Stimulated activated CD8-positive, alpha-beta memory T cell treated with anti-CD3 and anti-CD28 coated beads, Interleukin-15, amount 100 ng/mL, for 24 hours (primary cell): ENCODE measurements around the gene SETBP1.
"Not testable (repeated sequence)": the region's sequence is repeated elsewhere in the genome, so short reads cannot be mapped to it uniquely, and the experiment has no call there.

Experiments
- DNase-seq: peaks from one replicate; pipeline ENCODE4 v3.0.0-alpha.2; 2020; ENCODE audit warnings: low read depth

Gene SETBP1

GRCh38 chr18:44791520-44791919, 110.8 kb downstream of the SETBP1 start:
- DNase-seq: no peak

GRCh38 chr18:44792456-44793061, 111.9 kb downstream of the SETBP1 start:
- DNase-seq: no peak

- DNase-seq: no peak
These were observed 112.5 kb downstream of the SETBP1 start for GRCh38 chr18:44793194-44793593.

- DNase-seq: no peak
These were observed 113.0 kb downstream of the SETBP1 start for GRCh38 chr18:44793685-44794084.

GRCh38 chr18:44795241-44795640, 114.6 kb downstream of the SETBP1 start:
- DNase-seq: no peak

- DNase-seq: no peak
These were observed 116.0 kb downstream of the SETBP1 start for GRCh38 chr18:44796429-44797428.

- DNase-seq: no peak
These were observed 117.9 kb downstream of the SETBP1 start for GRCh38 chr18:44798433-44799048.

- DNase-seq: no peak
These were observed 118.8 kb downstream of the SETBP1 start for GRCh38 chr18:44799382-44799906.

GRCh38 chr18:44799907-44800421, 119.3 kb downstream of the SETBP1 start:
- DNase-seq: no peak

GRCh38 chr18:44800766-44801165, 120.1 kb downstream of the SETBP1 start:
- not testable (repeated sequence) for DNase-seq

GRCh38 chr18:44801781-44802180, 121.1 kb downstream of the SETBP1 start:
- no peak for DNase-seq

GRCh38 chr18:44802508-44802907, 121.8 kb downstream of the SETBP1 start:
- DNase-seq: no peak

GRCh38 chr18:44803019-44803650, 122.4 kb downstream of the SETBP1 start:
- no peak for DNase-seq

GRCh38 chr18:44804033-44804432, 123.3 kb downstream of the SETBP1 start:
- no peak for DNase-seq

- DNase-seq: no peak
These were observed 124.5 kb downstream of the SETBP1 start for GRCh38 chr18:44805176-44805575.

- DNase-seq: no peak
These were observed 125.0 kb downstream of the SETBP1 start for GRCh38 chr18:44805643-44806042.

- DNase-seq: no peak
These were observed 127.1 kb downstream of the SETBP1 start for GRCh38 chr18:44807766-44808165.

GRCh38 chr18:44811572-44812125, 131.0 kb downstream of the SETBP1 start:
- no peak for DNase-seq

GRCh38 chr18:44812426-44812825, 131.7 kb downstream of the SETBP1 start:
- DNase-seq: no peak

- DNase-seq: no peak
These were observed 132.9 kb downstream of the SETBP1 start for GRCh38 chr18:44813586-44813985.

GRCh38 chr18:44815108-44815507, 134.4 kb downstream of the SETBP1 start:
- DNase-seq: no peak

- DNase-seq: no peak
These were observed 135.4 kb downstream of the SETBP1 start for GRCh38 chr18:44816050-44816449.
